Femur (tissue), 1 donor: Measurements from ENCODE around the gene SNRPD2.
"Not testable (repeated sequence)": the region's sequence is repeated elsewhere in the genome, so short reads cannot be mapped to it uniquely, and the experiment has no call there.

Experiments used
- DNase-seq: peaks from one replicate; pipeline ENCODE4 v3.0.0-alpha.2; 2017

SNRPD2 gene

GRCh38 chr19:45691516-45692186 lies at the start of gene SNRPD2:
Gene SNRPD2 (minus strand): TSS chr19:45691953. CDS start chr19:45691888, 65 bp downstream.
- peak; percentile 97 for DNase-seq

GRCh38 chr19:45739498-45740439 lies 48.0 kb upstream of the SNRPD2 start:
- no peak for DNase-seq

GRCh38 chr19:45733160-45733810 lies 41.5 kb upstream of the SNRPD2 start, which contains the start of gene MEIOSIN:
Gene MEIOSIN (plus strand): TSS chr19:45733439. CDS start chr19:45735377, 1,938 bp downstream.
- no peak for DNase-seq

- peak; percentile 98 for DNase-seq
Measured at GRCh38 chr19:45730368-45731288, 38.9 kb upstream of the SNRPD2 start, which contains the start of gene FBXO46. Gene FBXO46 (minus strand): TSS chr19:45730896. CDS start chr19:45713495, 17,401 bp downstream.

GRCh38 chr19:45729800-45730290 lies 38.1 kb upstream of the SNRPD2 start:
- no peak for DNase-seq

- not testable (repeated sequence) for DNase-seq
Measured at GRCh38 chr19:45728683-45729082, 36.9 kb upstream of the SNRPD2 start.

GRCh38 chr19:45720065-45720464 lies 28.3 kb upstream of the SNRPD2 start:
- not testable (repeated sequence) for DNase-seq

- DNase-seq = no peak
Measured at GRCh38 chr19:45717983-45718650, 26.4 kb upstream of the SNRPD2 start.

GRCh38 chr19:45717131-45717982 lies 25.6 kb upstream of the SNRPD2 start:
- DNase-seq = peak; percentile 99

GRCh38 chr19:45716359-45717130 lies 24.8 kb upstream of the SNRPD2 start:
- DNase-seq = no peak

GRCh38 chr19:45715139-45715538 lies 23.4 kb upstream of the SNRPD2 start:
- no peak for DNase-seq

- no peak for DNase-seq
Measured at GRCh38 chr19:45713141-45713540, 21.4 kb upstream of the SNRPD2 start.

GRCh38 chr19:45712699-45713067 lies 20.9 kb upstream of the SNRPD2 start:
- no peak for DNase-seq

GRCh38 chr19:45711851-45712698 lies 20.3 kb upstream of the SNRPD2 start:
- DNase-seq = no peak

GRCh38 chr19:45710356-45711130 lies 18.8 kb upstream of the SNRPD2 start:
- DNase-seq = no peak

GRCh38 chr19:45705710-45706415 lies 14.1 kb upstream of the SNRPD2 start:
- DNase-seq = no peak

GRCh38 chr19:45705115-45705514 lies 13.4 kb upstream of the SNRPD2 start:
- DNase-seq = no peak
